Fibroblast of the aortic adventitia (primary cell): ENCODE measurements around the gene EPB41L4A. TPM values are rescaled to one million over a fixed set of nuclear protein-coding genes. Genes with fewer than 3 reads are reported as not detected.
A peak's percentile ranks its signal among the peaks of the same experiment; 100 is the strongest.

Experiments used
- DNase-seq: peaks from one replicate; pipeline ENCODE4 v3.0.0-alpha.2; 2010; ENCODE audit warnings: low read depth
- H3K4me3 ChIP-seq: 2 replicates; pipeline ENCODE4 v1.5.1; 2011; ENCODE audit warnings: low read depth, mild to moderate bottlenecking, control low read depth, low read length, moderate library complexity
- CTCF ChIP-seq: IDR thresholded peaks from 2 replicates; pipeline ENCODE4 v1.5.1; 2011; ENCODE audit warnings: mild to moderate bottlenecking, low read length, control low read depth, inconsistent platforms; ENCODE audit not compliant: insufficient read depth
- total RNA-seq: library from RNA; depleted of rRNA; stranded (reverse); fragments of >200 nt; gene quantifications from 2 replicates; pipeline ENCODE4 v1.2.3, GENCODE V29; 2012; ENCODE audit warnings: low replicate concordance

Gene EPB41L4A
- total RNA-seq, 1 donor: 0.54 TPM

- no peak for DNase-seq
- H3K4me3 ChIP-seq: no peak overlapping the region
- TF ChIP-seq CTCF: no peak
These were observed 180.6 kb downstream of the EPB41L4A start for GRCh38 chr5:112238473-112238872.

GRCh38 chr5:112237456-112237855, 181.6 kb downstream of the EPB41L4A start:
- no peak for DNase-seq
- TF ChIP-seq CTCF: no peak
- no peak overlapping the region for H3K4me3 ChIP-seq

- DNase-seq: no peak
- no peak overlapping the region for H3K4me3 ChIP-seq
- no peak for TF ChIP-seq CTCF
These were observed 185.1 kb downstream of the EPB41L4A start for GRCh38 chr5:112234000-112234399.

GRCh38 chr5:112232667-112233066, 186.4 kb downstream of the EPB41L4A start:
- H3K4me3 ChIP-seq: no peak overlapping the region
- TF ChIP-seq CTCF: no peak
- DNase-seq: no peak

- no peak overlapping the region for H3K4me3 ChIP-seq
- DNase-seq: no peak
- no peak for TF ChIP-seq CTCF
These were observed 188.5 kb downstream of the EPB41L4A start for GRCh38 chr5:112230606-112231005.

- no peak for TF ChIP-seq CTCF
- H3K4me3 ChIP-seq: no peak overlapping the region
- peak; percentile 74 for DNase-seq
These were observed 190.4 kb downstream of the EPB41L4A start for GRCh38 chr5:112228667-112229066.

- no peak overlapping the region for H3K4me3 ChIP-seq
- no peak for TF ChIP-seq CTCF
- no peak for DNase-seq
These were observed 191.0 kb downstream of the EPB41L4A start for GRCh38 chr5:112227911-112228631.
